ELF-1 (cell line): ENCODE measurements around the gene ARHGEF2.
A peak's percentile ranks its signal among the peaks of the same experiment; 100 is the strongest.

ENCODE experiments used
- DNase-seq: peaks from one replicate; pipeline ENCODE4 v3.0.0-alpha.2; 2016; ENCODE audit warnings: low read depth, low spot score

Gene ARHGEF2

GRCh38 chr1:155971910-155972809 is 6.2 kb downstream of the ARHGEF2 start:
- DNase-seq, result no peak

DNA sequence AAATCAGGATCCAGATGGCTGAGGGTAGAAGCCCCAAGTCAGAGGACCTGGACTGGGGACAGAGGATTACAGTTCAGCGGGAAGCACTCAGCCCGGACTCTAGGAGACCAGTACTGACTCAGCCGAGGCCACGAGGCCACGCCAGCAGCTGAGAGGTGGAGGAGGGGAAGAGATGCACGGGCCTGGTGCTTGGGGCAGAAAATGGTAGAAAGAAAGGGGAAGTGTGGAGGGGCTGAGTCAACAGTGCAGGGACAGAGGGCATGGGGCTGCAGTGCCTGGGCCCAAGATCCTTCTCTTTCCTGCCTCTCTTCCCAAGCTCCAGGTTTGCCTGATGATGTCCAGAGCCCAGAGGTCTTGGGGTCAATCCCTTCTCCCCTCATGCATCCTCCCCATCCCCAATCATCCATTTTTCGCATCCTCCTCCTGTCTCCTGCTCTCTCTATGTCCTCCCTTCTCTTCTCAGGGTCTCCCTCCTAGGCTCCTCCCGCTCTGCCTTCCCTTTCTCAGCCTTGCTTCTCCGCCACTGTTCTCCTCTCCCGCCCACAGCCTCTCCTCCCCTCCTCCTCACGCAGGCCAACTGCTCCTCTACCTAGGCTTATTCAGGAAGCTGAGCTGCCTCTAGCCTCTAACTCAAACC is 7.7 kb downstream of the ARHGEF2 start:
- peak; percentile 40 for DNase-seq

DNA sequence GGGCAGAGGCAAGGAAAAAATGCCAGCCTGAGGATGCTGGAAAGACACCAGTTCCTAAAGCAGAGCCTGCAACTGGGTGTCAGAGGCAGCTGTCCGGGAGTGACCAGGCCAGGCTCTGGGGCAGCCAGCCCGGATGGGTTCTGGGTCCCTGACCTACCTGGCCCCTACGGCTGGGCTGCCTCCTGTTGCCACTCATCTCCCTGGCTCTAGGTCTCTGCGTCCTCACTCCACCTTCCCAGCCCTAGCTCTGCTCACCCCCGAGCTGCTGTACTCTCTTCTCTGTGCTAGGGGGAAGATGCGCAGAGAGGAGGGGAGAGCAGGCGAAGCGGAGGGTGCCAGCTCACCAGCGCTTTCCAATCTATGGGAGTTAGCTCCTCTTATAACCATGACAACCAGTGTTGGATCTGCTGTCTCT is 9.0 kb downstream of the ARHGEF2 start:
- DNase-seq, result no peak

- no peak for DNase-seq
These were observed 9.7 kb downstream of the ARHGEF2 start for GRCh38 chr1:155968670-155969069.

DNA sequence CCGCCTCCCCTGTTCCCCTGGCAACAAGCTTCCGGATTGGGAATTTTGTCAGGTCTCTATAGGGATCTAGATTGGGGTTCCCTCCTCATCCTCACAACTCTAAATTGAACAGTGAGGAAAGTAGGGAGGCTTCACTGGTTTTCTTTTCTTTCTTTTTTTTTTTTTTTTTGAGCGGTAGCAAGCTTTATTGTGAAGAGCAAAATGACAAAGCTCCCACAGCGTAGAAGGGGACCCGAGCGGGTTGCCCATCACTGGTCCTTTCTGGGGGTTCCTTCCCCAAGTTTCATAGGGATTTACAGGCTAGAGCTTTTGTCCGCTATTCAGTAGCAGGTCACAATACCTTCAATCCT is 10.3 kb downstream of the ARHGEF2 start:
- no peak for DNase-seq

GRCh38 chr1:155967341-155968050 is 10.9 kb downstream of the ARHGEF2 start:
- DNase-seq, result peak; percentile 30

- DNase-seq, result no peak
These were observed 11.6 kb downstream of the ARHGEF2 start for GRCh38 chr1:155966750-155967149.

DNA sequence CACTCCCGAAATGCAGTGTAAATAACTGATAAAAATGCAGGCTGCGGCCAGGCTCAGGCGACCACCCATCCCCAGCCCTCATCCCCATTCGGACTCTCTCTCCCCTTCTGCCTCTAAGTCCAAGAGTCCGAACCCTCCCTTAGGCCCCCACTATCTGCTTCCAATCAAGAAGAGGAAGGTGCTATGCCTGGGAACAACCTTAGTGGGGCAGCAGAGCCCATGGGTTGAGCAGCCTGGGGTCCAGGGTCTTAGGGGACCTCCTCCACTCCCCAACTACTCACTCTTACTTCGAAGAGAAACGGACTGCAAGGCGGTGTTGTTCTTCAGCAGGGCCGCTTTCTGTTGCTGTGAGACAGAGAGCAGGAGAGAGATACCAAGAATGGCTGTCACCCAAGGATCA is 12.2 kb downstream of the ARHGEF2 start:
- no peak for DNase-seq

DNA sequence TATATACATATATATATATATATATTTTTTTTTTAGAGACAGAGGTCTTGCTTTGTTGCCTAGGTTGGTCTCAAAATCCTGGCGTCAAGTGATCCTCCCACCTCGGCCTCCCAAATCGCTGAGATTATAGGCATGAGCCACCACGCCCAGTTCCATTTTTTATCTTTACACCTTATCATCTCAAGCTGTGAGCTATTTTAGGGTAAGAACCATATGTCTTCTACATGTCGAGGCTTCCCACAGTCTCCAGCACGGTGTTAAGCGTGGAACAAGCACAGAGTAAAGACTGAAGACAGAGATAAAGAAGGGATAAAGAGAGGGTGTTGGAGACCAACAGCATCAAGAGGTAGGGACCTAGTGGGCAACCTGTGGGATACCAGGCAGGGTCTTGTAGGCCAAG is 14.2 kb downstream of the ARHGEF2 start:
- DNase-seq, result no peak

DNA sequence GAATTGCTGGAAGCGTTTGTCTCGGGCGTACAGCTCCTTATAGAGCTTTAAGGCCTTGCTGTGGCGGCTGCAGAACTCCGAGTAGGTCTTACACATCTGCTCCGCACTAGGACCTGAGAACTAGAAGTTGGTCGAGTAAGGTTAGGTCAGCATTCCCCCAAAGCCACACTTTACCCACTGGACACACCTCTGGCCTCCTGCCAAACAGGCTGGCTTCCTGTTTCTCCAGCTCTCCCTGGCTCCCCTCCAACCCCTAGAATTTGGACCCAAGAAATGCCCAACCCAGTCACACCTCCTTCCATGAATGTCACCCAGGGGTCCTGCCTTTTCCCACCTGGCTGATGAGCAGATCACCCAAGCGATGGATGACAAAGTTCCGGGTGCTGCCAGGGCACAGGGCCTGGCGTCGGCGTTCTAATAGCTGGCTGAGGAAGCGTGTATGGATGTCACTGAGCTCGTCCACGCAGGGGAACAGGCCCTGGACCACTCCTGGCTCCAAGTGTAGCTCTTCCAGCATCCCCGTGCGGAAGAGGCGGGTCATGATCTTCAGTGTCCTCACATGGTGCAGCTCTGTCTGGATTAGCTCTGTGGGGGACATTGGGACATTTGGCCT is 15.6 kb downstream of the ARHGEF2 start:
- no peak for DNase-seq

GRCh38 chr1:155961937-155962336 is 16.4 kb downstream of the ARHGEF2 start:
- peak; percentile 60 for DNase-seq

DNA sequence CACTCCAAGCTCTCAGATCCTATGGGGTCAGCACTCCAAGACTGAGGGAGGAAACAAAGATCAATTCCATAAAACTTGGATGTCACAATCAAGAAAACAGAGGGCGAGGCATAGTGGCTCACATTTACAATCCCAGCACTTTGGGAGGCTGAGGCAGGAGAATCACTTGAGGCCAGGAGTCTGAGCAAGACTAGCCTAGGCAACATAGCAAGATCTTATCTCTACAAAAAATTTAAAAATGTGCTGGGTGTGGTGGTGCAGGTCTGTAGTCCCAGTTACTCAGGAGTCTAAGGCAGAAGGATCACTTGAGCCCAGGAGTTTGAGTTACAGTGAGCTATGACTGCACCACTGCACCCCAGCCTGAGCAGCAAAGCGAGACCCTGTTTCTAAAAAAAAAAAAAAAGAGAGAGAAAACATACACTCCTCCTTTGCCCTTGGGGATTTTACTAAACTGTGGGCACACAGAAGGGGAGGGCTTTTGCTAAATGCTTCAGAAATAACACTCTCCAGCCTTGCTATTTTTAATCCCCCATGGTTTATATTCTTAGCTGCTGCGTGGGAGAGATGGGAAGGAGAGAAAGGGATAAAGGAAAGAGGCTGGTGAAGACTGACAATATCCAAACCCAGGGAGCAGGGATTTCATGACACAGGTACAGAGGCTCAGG is 18.1 kb downstream of the ARHGEF2 start:
- no peak for DNase-seq

GRCh38 chr1:155957411-155957915 is 20.9 kb downstream of the ARHGEF2 start:
- DNase-seq, result no peak

DNA sequence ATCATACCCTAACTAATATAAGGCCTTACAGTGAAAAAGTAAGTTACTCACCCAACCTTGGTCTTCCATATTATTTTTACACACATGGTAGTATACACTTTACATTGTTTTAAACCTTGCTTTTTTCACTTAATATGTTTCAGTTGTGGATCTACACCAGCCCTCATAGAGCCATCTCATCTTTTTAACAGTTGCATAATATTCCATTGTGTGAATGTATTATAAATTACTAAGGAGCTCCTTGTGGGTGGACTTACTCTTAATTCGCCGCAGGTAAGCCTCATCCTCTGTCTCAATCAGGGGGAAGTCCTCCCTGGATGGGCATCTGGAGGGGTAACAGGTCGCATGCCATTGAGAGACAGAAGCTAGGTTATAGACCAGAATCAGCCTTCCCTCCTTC is 23.7 kb downstream of the ARHGEF2 start:
- DNase-seq, result no peak

GRCh38 chr1:155952505-155952890 is 25.8 kb downstream of the ARHGEF2 start:
- DNase-seq, result no peak

- no peak for DNase-seq
These were observed 26.4 kb downstream of the ARHGEF2 start for GRCh38 chr1:155951753-155952504.

DNA sequence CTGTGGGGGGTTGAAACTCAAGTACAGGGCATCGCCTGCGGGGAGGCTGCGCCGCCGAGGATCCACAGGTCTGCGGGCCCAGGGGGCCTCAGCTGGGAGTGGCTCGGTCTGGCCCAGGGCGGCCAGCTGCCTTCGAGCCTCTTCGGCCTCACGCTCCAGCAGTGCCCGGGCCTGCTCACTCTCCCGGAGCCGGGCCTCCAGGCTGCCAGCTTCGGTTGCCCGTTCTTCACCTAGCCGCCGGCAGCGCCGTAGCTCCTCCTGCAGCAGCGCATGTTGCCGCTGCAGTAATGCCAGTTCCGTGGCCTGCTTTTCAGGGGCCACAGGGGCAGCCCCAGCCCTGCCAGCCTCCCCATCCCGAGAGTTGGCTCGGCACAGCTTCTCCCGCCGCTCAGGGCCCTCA is 27.5 kb downstream of the ARHGEF2 start:
- no peak for DNase-seq

GRCh38 chr1:155947741-155948140 is 30.6 kb downstream of the ARHGEF2 start:
- DNase-seq, result no peak

GRCh38 chr1:155947292-155947691 is 31.1 kb downstream of the ARHGEF2 start:
- DNase-seq, result no peak

DNA sequence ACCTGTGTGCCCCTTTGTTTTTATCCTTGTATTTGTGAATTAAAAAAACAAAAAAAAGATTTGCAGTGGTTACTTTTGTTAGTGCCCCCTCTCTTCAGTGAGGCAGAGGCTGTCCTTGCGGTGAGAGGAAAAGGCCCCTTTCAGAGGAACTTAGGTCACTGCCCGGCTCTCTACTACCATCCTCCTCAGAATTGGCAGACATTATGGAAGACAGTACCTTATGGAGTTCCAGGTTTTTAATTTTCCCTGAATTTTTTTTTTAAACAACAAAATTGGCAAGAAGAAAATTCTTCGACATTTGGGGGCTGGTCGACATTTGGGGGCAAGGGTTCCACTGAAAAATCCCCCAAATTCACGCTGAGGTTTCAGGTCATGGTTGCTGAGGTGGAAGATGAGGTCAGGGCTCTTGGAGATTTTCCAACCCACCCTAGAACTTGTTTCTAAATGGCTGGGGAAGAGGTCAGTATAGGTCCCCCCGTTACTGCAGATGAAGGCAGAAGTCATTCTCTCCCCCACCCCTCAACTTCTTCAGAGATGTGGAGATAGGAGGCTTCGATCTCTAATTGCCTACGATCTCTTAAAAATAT is 31.6 kb downstream of the ARHGEF2 start:
- no peak for DNase-seq
